PC-3 (cell line): ENCODE results near the gene PRKCE. TPM values are rescaled to one million over a fixed set of nuclear protein-coding genes. Genes with fewer than 3 reads are reported as not detected.

ENCODE experiments used
- ATAC-seq: fragments of 200-7000 bp; cut with Tn5 transposase; 2 replicates; pipeline ENCODE4 v1.9.1; 2020; ENCODE audit warnings: mild to moderate bottlenecking, moderate library complexity
- BruUV-seq: library from RNA; stranded (reverse); fragments of 400-500 nt; replicated peaks from 2 replicates; lab custom pipeline; 2021; lab: Mats Ljungman, UMichigan
- CTCF ChIA-PET: fragments of 300-600 bp; sonication (Branson Sonifier 250); formaldehyde crosslinking; loops from one replicate; lab custom pipeline; 2022; ENCODE audit warnings: antibody characterized with exemption; lab: Charles Lee
- POLR2A ChIA-PET: fragments of 300-600 bp; sonication (Branson Sonifier 250); formaldehyde crosslinking; loops from one replicate; lab custom pipeline; 2022; ENCODE audit warnings: antibody characterized with exemption; ENCODE audit not compliant: unreplicated experiment; lab: Charles Lee
- DNase-seq: peaks from one replicate; pipeline ENCODE4 v3.0.0-alpha.2; 2015
- H2AFZ ChIP-seq: fragments of 300-600 bp; sonication (generic); 2 replicates; pipeline ENCODE4 v1.6.0; 2016; ENCODE audit warnings: antibody characterized with exemption, low read length
- H3F3A ChIP-seq: fragments of 300-600 bp; sonication (generic); one replicate; pipeline ENCODE4 v1.6.0; 2017; ENCODE audit warnings: antibody characterized with exemption, low read length, control low read depth, mild to moderate bottlenecking; ENCODE audit not compliant: unreplicated experiment
- H3K27ac ChIP-seq: fragments of 300-600 bp; sonication (generic); 2 replicates; pipeline ENCODE4 v1.5.1; 2016; ENCODE audit warnings: mild to moderate bottlenecking, low read length
- H3K27me3 ChIP-seq: fragments of 300-600 bp; sonication (generic); 2 replicates; pipeline ENCODE4 v1.6.1; 2016; ENCODE audit warnings: low read length, mixed read lengths
- H3K36me3 ChIP-seq: fragments of 300-600 bp; sonication (generic); 2 replicates; pipeline ENCODE4 v1.6.1; 2016; ENCODE audit warnings: low read depth, mixed run types, low read length, mixed read lengths
- H3K4me1 ChIP-seq: fragments of 300-600 bp; sonication (generic); 2 replicates; pipeline ENCODE4 v1.5.1; 2016; ENCODE audit warnings: low read length; ENCODE audit not compliant: insufficient read depth
- H3K4me2 ChIP-seq: fragments of 300-600 bp; sonication (generic); 2 replicates; pipeline ENCODE4 v1.6.0; 2016; ENCODE audit warnings: low read length
- H3K4me3 ChIP-seq: fragments of 300-600 bp; sonication (generic); 2 replicates; pipeline ENCODE4 v1.5.1; 2016; ENCODE audit warnings: mild to moderate bottlenecking, low read length, mixed read lengths
- H3K79me2 ChIP-seq: fragments of 300-600 bp; sonication (generic); 2 replicates; pipeline ENCODE4 v1.6.1; 2017; ENCODE audit warnings: low read length, mixed read lengths
- H3K9ac ChIP-seq: fragments of 300-600 bp; sonication (generic); 2 replicates; pipeline ENCODE4 v1.6.0; 2016; ENCODE audit warnings: mild to moderate bottlenecking, low read length
- H3K9me2 ChIP-seq: fragments of 300-600 bp; sonication (generic); replicated peaks from 2 replicates; pipeline ENCODE4 v1.6.1; 2016; ENCODE audit warnings: mixed run types, low read length, mixed read lengths
- H3K9me3 ChIP-seq: fragments of 300-600 bp; sonication (generic); 2 replicates; pipeline ENCODE4 v1.6.1; 2016; ENCODE audit warnings: low read length, mixed read lengths
- H4K20me1 ChIP-seq: fragments of 300-600 bp; sonication (generic); 2 replicates; pipeline ENCODE4 v1.6.1; 2016; ENCODE audit warnings: low read length, mixed read lengths
- EZH2 ChIP-seq: fragments of 300-600 bp; sonication (generic); IDR thresholded peaks from one replicate; pipeline ENCODE4 v1.6.1; 2017; ENCODE audit warnings: antibody characterized with exemption, mild to moderate bottlenecking, low read length; ENCODE audit not compliant: unreplicated experiment
- EZH2phosphoT487 ChIP-seq: fragments of 300-600 bp; sonication (generic); IDR thresholded peaks from 2 replicates; pipeline ENCODE4 v1.6.1; 2018; ENCODE audit warnings: mild to moderate bottlenecking, antibody characterized with exemption, low read length, borderline replicate concordance
- intact Hi-C: fragments of 100-400 bp; cut with micrococcal nuclease; formaldehyde crosslinking; loops from 2 replicates; pipeline ENCODE4 v1.9.0; 2023
- total RNA-seq: library from RNA; depleted of rRNA; stranded (reverse); fragments of >200 nt; gene quantifications from 2 replicates; pipeline ENCODE4 v1.2.3, GENCODE V29; 2014
- TF ChIP-seq, protein P1 (sequence below): fragments of 300-600 bp; sonication (generic); conservative IDR thresholded peaks from 2 replicates; pipeline ENCODE4 v1.5.1; 2017; ENCODE audit warnings: antibody characterized with exemption, low read depth, mild to moderate bottlenecking, low read length

PRKCE gene
- total RNA-seq, 1 experiment from 2014 or later = 7.0 TPM

DNA sequence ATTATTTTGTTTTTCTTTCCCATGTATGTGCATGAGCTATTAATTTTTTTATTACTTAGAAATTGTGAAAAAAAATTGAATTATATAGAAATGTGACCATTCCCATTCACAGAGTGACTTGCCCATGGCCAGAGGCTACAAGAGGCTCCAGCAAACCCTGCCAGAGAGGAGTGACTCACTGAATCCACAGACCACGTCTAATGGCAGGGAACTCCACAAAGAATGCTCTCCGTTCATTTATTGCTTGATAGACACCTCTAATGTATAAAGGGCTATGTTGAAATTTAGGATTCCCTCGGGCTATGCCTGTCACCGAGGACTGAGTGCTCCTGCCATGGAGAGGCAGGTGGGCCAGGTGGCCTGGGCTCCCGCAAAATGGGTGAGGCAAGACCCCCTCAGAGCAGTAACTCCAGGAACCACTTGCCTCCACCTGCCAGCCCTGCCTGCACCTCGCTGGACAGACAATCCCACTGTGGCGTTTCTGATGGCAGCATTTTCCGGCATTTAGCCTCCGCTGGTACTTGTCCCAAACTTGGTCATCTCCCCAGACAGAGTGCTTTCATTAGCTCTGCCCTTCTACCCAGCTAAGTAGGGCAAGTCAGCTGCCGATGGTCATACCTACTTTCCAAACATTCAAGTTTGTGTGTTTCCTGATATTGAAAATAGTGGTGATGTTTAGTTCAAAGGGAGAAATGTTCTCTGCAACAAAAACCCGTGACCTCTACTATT is 200.3 kb downstream of the PRKCE start:
- Histone ChIP-seq H3K27ac (peak overlapping the region; percentile 94), H2AFZ (peak overlapping the region; percentile 19; the same call in 1 of the 2 replicates), H3K36me3 (no peaks in the 10 kb centered on the region), H3K9me3 (no peaks in the 10 kb centered on the region), H3K4me1 (peaks cover 24% of the 10 kb centered on the region), H3K9me2 (no peaks in the 10 kb centered on the region), H3K4me3 (no peak overlapping the region), H3K79me2 (no peaks in the 10 kb centered on the region), H4K20me1 (no peaks in the 10 kb centered on the region), H3F3A (peaks cover 4% of the 10 kb centered on the region), H3K4me2 (peak overlapping the region; percentile 62), H3K27me3 (no peaks in the 10 kb centered on the region), H3K9ac (peak overlapping the region; percentile 52)
- TF ChIP-seq EZH2phosphoT487 (no peak), EZH2 (no peak)
- TF ChIP-seq, protein P1, sequence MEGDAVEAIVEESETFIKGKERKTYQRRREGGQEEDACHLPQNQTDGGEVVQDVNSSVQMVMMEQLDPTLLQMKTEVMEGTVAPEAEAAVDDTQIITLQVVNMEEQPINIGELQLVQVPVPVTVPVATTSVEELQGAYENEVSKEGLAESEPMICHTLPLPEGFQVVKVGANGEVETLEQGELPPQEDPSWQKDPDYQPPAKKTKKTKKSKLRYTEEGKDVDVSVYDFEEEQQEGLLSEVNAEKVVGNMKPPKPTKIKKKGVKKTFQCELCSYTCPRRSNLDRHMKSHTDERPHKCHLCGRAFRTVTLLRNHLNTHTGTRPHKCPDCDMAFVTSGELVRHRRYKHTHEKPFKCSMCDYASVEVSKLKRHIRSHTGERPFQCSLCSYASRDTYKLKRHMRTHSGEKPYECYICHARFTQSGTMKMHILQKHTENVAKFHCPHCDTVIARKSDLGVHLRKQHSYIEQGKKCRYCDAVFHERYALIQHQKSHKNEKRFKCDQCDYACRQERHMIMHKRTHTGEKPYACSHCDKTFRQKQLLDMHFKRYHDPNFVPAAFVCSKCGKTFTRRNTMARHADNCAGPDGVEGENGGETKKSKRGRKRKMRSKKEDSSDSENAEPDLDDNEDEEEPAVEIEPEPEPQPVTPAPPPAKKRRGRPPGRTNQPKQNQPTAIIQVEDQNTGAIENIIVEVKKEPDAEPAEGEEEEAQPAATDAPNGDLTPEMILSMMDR = no peak
- peak; percentile 97 for DNase-seq
- CTCF ChIA-PET = interaction anchor here (1.0 kb wide), 1 partner anchor 202 kb away, joined by 3 read pairs; no protein-coding TSS in a partner anchor
- POLR2A ChIA-PET = no interaction called here
- peak; percentile 97 for ATAC-seq
- BruUV-seq = no TSS peak
- intact Hi-C loops = loop anchor here (1.0 kb wide), 1 partner anchor 85 kb away; no protein-coding TSS in a partner anchor

DNA sequence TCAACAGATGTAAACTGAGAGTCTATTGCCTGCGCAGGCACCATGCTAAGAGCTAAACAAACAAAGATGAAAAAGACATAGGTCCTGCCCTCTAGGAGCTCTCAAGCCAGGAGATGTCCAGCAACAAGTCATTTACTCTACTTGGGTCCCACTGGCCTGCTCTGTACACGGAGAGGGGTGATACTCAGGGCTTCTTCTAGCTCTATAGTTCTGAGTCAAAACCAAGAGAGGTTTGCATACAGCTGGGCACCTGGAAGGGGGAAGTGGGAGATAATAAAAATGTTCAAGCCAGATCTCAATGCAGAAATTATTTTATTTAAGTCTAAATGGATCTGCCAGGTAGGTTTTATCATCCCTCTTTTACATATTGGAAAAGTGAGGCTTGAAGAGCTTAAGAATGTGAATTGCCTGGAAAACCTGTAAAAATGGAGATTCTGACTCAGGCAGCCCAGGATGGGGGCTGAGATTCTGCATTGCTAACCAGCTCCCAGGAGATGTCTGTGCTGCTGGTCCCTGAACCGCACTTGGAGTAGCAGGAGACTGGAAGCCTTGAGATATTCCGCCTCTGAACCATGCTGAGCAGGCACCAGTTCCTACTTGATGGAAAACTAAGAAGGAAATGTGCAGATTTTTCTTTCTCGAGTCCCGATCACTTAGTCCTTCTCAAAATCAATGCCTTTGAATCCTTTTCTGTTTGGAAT is 201.1 kb downstream of the PRKCE start:
- Histone ChIP-seq H3K36me3 (no peaks in the 10 kb centered on the region), H3F3A (peaks cover 4% of the 10 kb centered on the region), H3K4me3 (no peak overlapping the region), H3K9ac (peak overlapping the region; percentile 30; the same call in 1 of the 2 replicates), H4K20me1 (no peaks in the 10 kb centered on the region), H3K4me2 (peak overlapping the region; percentile 62), H2AFZ (no peak overlapping the region), H3K79me2 (no peaks in the 10 kb centered on the region), H3K4me1 (peaks cover 24% of the 10 kb centered on the region), H3K27ac (peak overlapping the region; percentile 94), H3K9me2 (no peaks in the 10 kb centered on the region), H3K27me3 (no peaks in the 10 kb centered on the region), H3K9me3 (no peaks in the 10 kb centered on the region)
- no TSS peak for BruUV-seq
- intact Hi-C loops = no loop called here
- CTCF ChIA-PET = no interaction called here
- DNase-seq = no peak
- TF ChIP-seq, protein P1 = no peak
- TF ChIP-seq EZH2phosphoT487 = no peak
- TF ChIP-seq EZH2 = no peak
- POLR2A ChIA-PET = no interaction called here
- no peak for ATAC-seq
